Left ventricle myocardium inferior (tissue), 1 donor: ENCODE measurements around the gene GSG1L. TPM values are rescaled to one million over a fixed set of nuclear protein-coding genes. Genes with fewer than 3 reads are reported as not detected.

Experiments used
- DNase-seq: peaks from one replicate; pipeline ENCODE4 v3.0.0-alpha.2; 2020
- H3K27ac ChIP-seq: fragments of 200-600 bp; replicated peaks from 2 replicates; pipeline ENCODE4 v1.8.0; 2021
- H3K27me3 ChIP-seq: fragments of 200-600 bp; 2 replicates; pipeline ENCODE4 v1.8.0; 2021; ENCODE audit warnings: low read depth
- H3K36me3 ChIP-seq: fragments of 200-600 bp; 2 replicates; pipeline ENCODE4 v1.8.0; 2021
- H3K4me1 ChIP-seq: fragments of 200-600 bp; 2 replicates; pipeline ENCODE4 v1.8.0; 2021
- H3K4me3 ChIP-seq: fragments of 200-600 bp; 2 replicates; pipeline ENCODE4 v1.8.0; 2021; ENCODE audit warnings: mild to moderate bottlenecking, moderate library complexity
- H3K9me3 ChIP-seq: fragments of 200-600 bp; replicated peaks from 2 replicates; pipeline ENCODE4 v1.8.0; 2021
- intact Hi-C: fragments of 100-400 bp; cut with micrococcal nuclease; formaldehyde crosslinking; loops from one replicate; pipeline ENCODE4 v1.11.0; 2022
- total RNA-seq: library from RNA; stranded (reverse); fragmentation: NEBNext Ultra II Directional; extraction: Animal tissue kit (Norgen Biotek cat#: 25700); gene quantifications from one replicate; pipeline ENCODE4 v1.2.1, GENCODE V29; 2021
- TF ChIP-seq, protein P1 (sequence below): fragments of 200-600 bp; IDR thresholded peaks from 2 replicates; pipeline ENCODE4 v1.8.0; 2021; ENCODE audit warnings: antibody characterized with exemption, mild to moderate bottlenecking, borderline replicate concordance
- donor health status: DM: no; HTN: yes; CAD: no; lungs with severe emphysema.

GSG1L gene
- total RNA-seq, 1 donor from 2014 or later: 3.4 TPM

DNA sequence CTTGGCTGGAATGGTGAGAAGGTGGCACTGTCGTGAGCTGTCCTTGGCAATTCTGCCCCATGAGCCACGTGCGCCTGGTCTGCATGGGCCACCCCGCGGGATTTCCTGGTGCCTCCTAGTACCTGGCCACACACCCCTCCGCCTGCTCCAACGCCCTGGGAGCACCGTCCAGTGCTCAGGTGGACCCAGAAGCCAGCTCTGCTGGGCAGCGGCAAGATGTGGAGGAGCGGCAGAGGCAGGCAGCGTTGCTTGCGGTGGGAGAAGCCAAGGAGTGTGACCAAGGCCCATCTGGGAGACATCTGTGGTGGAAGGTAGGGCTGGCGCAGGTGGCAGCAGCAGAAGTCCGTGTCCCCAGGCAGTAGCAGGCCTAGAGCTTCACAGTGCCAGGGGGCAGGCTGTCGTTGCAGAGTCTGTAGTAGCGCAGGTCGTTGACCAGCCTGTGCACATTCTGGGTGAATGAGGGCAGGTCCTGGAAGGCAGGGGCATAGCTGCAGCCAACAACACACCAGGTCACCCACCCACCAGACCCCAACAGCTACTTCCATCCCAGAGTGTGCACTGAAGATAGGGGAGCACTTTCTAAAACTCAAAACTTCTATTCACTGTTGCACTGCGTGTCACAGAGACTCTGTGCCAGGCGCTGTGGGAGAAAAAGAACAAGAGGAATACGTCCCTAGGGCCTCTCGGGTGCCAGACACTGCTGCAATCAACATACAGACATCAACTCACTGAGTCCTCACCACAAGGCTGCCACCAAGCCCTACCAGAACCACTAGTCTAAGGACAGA, 34.9 kb upstream of the GSG1L start:
- H3K4me3 ChIP-seq: no peak overlapping the region
- no peaks in the 10 kb centered on the region for H3K9me3 ChIP-seq
- TF ChIP-seq, protein P1, sequence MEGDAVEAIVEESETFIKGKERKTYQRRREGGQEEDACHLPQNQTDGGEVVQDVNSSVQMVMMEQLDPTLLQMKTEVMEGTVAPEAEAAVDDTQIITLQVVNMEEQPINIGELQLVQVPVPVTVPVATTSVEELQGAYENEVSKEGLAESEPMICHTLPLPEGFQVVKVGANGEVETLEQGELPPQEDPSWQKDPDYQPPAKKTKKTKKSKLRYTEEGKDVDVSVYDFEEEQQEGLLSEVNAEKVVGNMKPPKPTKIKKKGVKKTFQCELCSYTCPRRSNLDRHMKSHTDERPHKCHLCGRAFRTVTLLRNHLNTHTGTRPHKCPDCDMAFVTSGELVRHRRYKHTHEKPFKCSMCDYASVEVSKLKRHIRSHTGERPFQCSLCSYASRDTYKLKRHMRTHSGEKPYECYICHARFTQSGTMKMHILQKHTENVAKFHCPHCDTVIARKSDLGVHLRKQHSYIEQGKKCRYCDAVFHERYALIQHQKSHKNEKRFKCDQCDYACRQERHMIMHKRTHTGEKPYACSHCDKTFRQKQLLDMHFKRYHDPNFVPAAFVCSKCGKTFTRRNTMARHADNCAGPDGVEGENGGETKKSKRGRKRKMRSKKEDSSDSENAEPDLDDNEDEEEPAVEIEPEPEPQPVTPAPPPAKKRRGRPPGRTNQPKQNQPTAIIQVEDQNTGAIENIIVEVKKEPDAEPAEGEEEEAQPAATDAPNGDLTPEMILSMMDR: no peak
- intact Hi-C loops: no loop called here
- H3K4me1 ChIP-seq: no peaks in the 10 kb centered on the region
- no peak overlapping the region for H3K27ac ChIP-seq
- DNase-seq: no peak
- H3K36me3 ChIP-seq: peaks cover 65% of the 10 kb centered on the region
- no peaks in the 10 kb centered on the region for H3K27me3 ChIP-seq

DNA sequence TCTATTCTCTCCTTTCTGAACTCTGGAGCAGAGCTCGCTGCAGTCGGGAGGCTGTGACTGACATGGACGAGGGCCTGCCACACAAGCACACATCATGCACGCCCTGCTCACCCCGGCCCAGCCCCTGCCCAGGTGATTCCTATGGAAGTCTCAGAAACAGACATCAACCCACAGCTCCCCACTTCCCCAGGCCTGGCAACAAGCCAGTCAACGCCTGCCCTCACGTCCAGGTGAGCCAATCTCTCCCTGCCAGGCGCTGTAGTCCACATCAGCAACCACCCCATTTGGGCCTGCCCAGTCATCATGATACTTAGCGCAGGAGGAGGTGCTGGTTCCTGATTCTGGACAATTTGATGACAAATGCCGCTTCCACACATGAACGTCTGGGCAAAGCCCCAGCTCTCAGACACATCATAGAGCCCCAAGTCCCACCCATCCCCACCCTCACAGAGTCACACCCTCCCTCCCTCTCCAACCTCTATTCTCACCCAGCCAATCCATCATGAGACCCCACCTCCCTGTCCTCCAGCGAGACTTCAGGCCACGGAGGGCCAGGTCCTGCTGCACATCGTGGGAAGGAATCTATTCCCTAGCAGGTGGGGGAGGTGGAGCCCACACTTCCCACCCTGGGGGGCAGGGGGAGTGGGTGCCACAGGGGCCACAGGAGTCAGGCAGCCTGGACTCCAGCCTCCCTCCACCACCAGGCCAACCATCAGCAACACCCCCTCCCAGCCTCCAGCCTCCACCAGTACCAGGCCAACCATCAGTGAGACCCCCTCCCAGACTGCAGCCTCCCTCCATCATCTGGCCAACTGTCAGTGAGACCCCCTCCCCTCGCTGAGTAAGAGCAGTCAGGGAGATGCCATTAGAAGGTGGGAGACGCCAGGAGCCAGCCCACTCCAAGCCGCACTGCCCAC, 33.7 kb upstream of the GSG1L start:
- no peak for DNase-seq
- H3K4me3 ChIP-seq: no peak overlapping the region
- peaks cover 54% of the 10 kb centered on the region for H3K36me3 ChIP-seq
- no peaks in the 10 kb centered on the region for H3K27me3 ChIP-seq
- no peak overlapping the region for H3K27ac ChIP-seq
- TF ChIP-seq, protein P1: no peak
- H3K9me3 ChIP-seq: no peaks in the 10 kb centered on the region
- intact Hi-C loops: no loop called here
- no peaks in the 10 kb centered on the region for H3K4me1 ChIP-seq

DNA sequence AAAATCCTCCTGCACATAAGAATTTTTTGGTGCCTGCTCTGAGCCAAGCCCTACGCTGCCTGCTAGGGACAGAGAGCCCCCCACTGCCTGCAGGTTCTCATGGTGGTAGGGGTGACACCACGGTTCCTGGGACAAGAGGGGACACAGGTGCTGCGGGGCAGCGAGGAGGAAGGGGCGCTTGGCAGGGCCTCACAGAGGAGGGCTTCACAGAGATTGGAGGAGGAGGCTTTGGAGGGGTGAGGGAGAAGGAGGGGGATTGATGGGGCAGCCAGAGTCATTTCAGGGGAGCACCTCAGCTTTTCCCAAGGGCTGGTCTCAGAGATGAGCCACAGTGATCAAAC, 29.8 kb upstream of the GSG1L start:
- intact Hi-C loops: no loop called here
- Histone ChIP-seq H3K9me3 (no peaks in the 10 kb centered on the region), H3K27ac (no peak overlapping the region), H3K27me3 (no peaks in the 10 kb centered on the region), H3K4me3 (no peak overlapping the region), H3K4me1 (no peaks in the 10 kb centered on the region), H3K36me3 (peaks cover 15% of the 10 kb centered on the region)
- no peak for DNase-seq
- TF ChIP-seq, protein P1: no peak

DNA sequence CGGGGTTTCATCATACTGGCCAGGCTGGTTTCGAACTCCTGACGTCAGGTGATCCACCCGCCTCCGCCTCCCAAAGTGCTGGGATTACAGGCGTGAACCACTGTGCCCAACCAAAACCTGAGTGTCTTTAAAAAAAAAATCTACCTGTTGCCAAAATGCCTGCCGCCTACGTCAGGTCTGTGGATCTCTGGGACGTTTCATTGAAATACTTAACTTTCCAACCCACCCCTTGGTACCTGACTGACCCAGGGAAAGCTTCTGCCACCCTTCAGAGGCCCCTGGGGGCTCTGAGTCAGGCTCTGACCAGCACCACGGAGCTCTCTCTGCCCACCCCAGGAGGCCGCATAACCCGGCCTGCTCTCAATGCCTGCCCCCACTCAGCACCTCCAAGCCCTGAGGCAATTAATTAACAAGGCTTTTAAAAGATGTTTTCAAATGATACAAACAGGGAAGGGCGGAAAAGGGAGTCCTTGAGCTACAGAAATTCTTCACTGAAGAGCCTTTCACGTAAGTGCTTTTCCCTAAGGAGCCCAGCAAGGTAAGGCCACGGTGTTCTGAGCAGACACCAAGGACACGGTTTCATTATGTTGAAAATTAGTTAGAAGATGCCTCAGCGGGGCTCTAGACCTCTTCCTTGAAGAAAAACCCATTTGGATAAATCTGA, 29.3 kb upstream of the GSG1L start:
- TF ChIP-seq, protein P1: no peak
- intact Hi-C loops: no loop called here

DNA sequence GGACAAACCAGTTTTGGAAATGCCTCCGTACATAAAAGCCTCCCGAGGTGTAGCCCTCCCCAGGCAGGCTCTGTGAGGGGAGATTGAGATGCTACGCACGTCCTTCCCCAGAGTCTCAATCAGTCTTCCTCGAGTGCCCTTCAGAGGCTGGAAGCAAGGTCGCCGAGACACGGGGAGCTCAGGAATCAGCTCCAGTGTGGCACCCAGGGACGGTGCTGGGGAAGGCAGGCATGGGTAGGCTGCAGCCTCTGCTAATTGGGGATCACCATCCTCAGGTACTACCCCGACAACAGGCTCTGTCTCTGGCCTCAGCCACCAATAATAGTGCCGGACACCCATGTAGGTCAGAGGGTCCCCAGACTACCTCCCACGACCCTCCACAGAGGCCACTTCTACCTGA, 28.1 kb upstream of the GSG1L start:
- Histone ChIP-seq H3K36me3 (no peaks in the 10 kb centered on the region), H3K27ac (no peak overlapping the region), H3K4me3 (no peak overlapping the region), H3K9me3 (no peaks in the 10 kb centered on the region), H3K27me3 (no peaks in the 10 kb centered on the region), H3K4me1 (no peaks in the 10 kb centered on the region)
- DNase-seq: no peak
- intact Hi-C loops: no loop called here
- TF ChIP-seq, protein P1: no peak

More for the DNA sequence above, 29.3 kb upstream of the GSG1L start:
- Histone ChIP-seq H3K4me1 (no peaks in the 10 kb centered on the region), H3K4me3 (no peak overlapping the region), H3K9me3 (no peaks in the 10 kb centered on the region), H3K27me3 (no peaks in the 10 kb centered on the region), H3K27ac (no peak overlapping the region), H3K36me3 (peaks cover 10% of the 10 kb centered on the region)
- DNase-seq: no peak
